ENCODE data around the gene NTSR1. TPM values are rescaled to one million over a fixed set of nuclear protein-coding genes. Genes with fewer than 3 reads are reported as not detected.

The NTSR1 gene
- total and polyA plus RNA-seq, 11 donors: 0.01 to 0.32 (median 0.07) TPM; not detected in 7

- peaks cover 4 to 44% (median 20%) of the 10 kb centered on the region in 12 donors for H3K4me1 ChIP-seq
- intact Hi-C loops (cut with DNase I): loop anchor here in 9 of 10 donors (5.0 to 10.0 kb wide), 9 partner anchors 125 to 490 kb away; partner anchors contain the start of genes ADRM1 (in 2 of the 9) and CABLES2 (in 2 of the 9)
- peaks cover 0 to under 1% (median 0%) of the 10 kb centered on the region in 9 donors for H3K36me3 ChIP-seq
- TF ChIP-seq CTCF (IDR thresholded peaks at IDR 0.05) (no peak), POLR2A (IDR thresholded peaks at IDR 0.05) (no peak)
- no peaks in the 10 kb centered on the region for H3K9me3 ChIP-seq
- H3K27ac ChIP-seq: no peak overlapping the region
- DNase-seq: no peak
- no peak for ATAC-seq
- no peak overlapping the region for H3K4me3 ChIP-seq
- no peaks in the 10 kb centered on the region for H3K27me3 ChIP-seq
- 70 to 82% (median 77%) methylated on average over 8 to 9 of the region's 9 CpGs for WGBS, 4 donors
Measured at GRCh38 chr20:62792182-62792939, 83.7 kb downstream of the NTSR1 start.

- Histone ChIP-seq H3K9me3 (no peaks in the 10 kb centered on the region), H3K27me3 (no peaks in the 10 kb centered on the region), H3K36me3 (peaks cover 0 to 8% (median 3%) of the 10 kb centered on the region in 9 donors), H3K27ac (peak overlapping the region; percentile 14 to 96 (median 85)), H3K4me3 (peak overlapping the region in 4 of 12 donors; percentile 36 to 52 (median 50)), H3K4me1 (peaks cover 4 to 50% (median 23%) of the 10 kb centered on the region in 12 donors)
- TF ChIP-seq CTCF (IDR thresholded peaks at IDR 0.05) (no peak), POLR2A (IDR thresholded peaks at IDR 0.05) (no peak)
- 88 to 95% (median 90%) methylated on average over 14 to 22 of the region's 22 CpGs for WGBS, 4 donors
- intact Hi-C loops (cut with DNase I): loop anchor here in 9 of 10 donors (5.0 to 10.0 kb wide), 9 partner anchors 126 to 491 kb away; partner anchors contain the start of genes ADRM1 (in 2 of the 9) and CABLES2 (in 2 of the 9)
- DNase-seq (no peak), ATAC-seq (no peak)
Measured at GRCh38 chr20:62792940-62793756, 84.5 kb downstream of the NTSR1 start.

GRCh38 chr20:62793757-62794006, 85.0 kb downstream of the NTSR1 start:
- peaks cover 0 to 14% (median 8%) of the 10 kb centered on the region in 9 donors for H3K36me3 ChIP-seq
- no peaks in the 10 kb centered on the region for H3K9me3 ChIP-seq
- ATAC-seq (no peak), DNase-seq (no peak)
- H3K27me3 ChIP-seq: no peaks in the 10 kb centered on the region
- 17 to 74% (median 62%) methylated on average over 1 to 7 of the region's 7 CpGs for WGBS, 4 donors
- intact Hi-C loops (cut with DNase I): loop anchor here in 9 of 10 donors (5.0 to 10.0 kb wide), 9 partner anchors 126 to 491 kb away; partner anchors contain the start of genes ADRM1 (in 2 of the 9) and CABLES2 (in 2 of the 9)
- peaks cover 4 to 50% (median 23%) of the 10 kb centered on the region in 12 donors for H3K4me1 ChIP-seq
- H3K4me3 ChIP-seq: peak overlapping the region in 10 of 12 donors; percentile 28 to 94 (median 42)
- TF ChIP-seq CTCF (IDR thresholded peaks at IDR 0.05) (no peak), POLR2A (IDR thresholded peaks at IDR 0.05) (no peak)
- peak overlapping the region; percentile 14 to 96 (median 85) for H3K27ac ChIP-seq

Measured in heart left ventricle (tissue), 16 donors.